HCT116 (cell line): ENCODE data around the gene RPS27A. TPM values are rescaled to one million over a fixed set of nuclear protein-coding genes. Genes with fewer than 3 reads are reported as not detected.

Experiments
- ATAC-seq: fragments of 200-7000 bp; cut with Tn5 transposase; 2 replicates; pipeline ENCODE4 v1.9.1; 2020; ENCODE audit warnings: mild to moderate bottlenecking, moderate library complexity
- BruUV-seq: library from RNA; stranded (reverse); fragments of 400-500 nt; replicated peaks from 2 replicates; lab custom pipeline; 2021; lab: Mats Ljungman, UMichigan
- CTCF ChIA-PET: fragments of 300-600 bp; sonication (Branson Sonifier 250); formaldehyde crosslinking; loops from one replicate; lab custom pipeline; 2021; ENCODE audit warnings: antibody characterized with exemption; lab: Charles Lee
- POLR2A ChIA-PET: fragments of 300-600, 350-600 bp; sonication (Branson Sonifier 250); formaldehyde crosslinking; loops from one replicate; lab custom pipeline; 2021; ENCODE audit warnings: antibody characterized with exemption; lab: Charles Lee
- RAD21 ChIA-PET, 2 experiments: fragments of 300-600 bp; sonication (Branson Sonifier 250); formaldehyde crosslinking; loops; one replicate each; lab custom pipeline; 2023; ENCODE audit warnings: low total read pairs in 2 of 2; ENCODE audit not compliant: uncharacterized antibody in 2 of 2, unreplicated experiment in 2 of 2, low non-redundant PET in 1 of 2; lab: Charles Lee
- DNase-seq: peaks from one replicate; pipeline ENCODE4 v3.0.0-alpha.2; 2010; ENCODE audit warnings: low read depth, low spot score
- H2AFZ ChIP-seq: fragments of 200-600 bp; shearing (Covaris generic), sonication (generic); 2 replicates; pipeline ENCODE4 v1.6.1; 2017; ENCODE audit warnings: low read depth, mixed run types, mixed read lengths, antibody characterized with exemption, low read length; ENCODE audit not compliant: poor library complexity, severe bottlenecking
- H3K27ac ChIP-seq: 2 replicates; pipeline ENCODE4 v1.5.1; 2012; ENCODE audit warnings: low read depth, low read length
- H3K27me3 ChIP-seq: fragments of 200-600 bp; sonication (generic); 2 replicates; pipeline ENCODE4 v1.6.1; 2016; ENCODE audit warnings: mixed run types, low read length, mixed read lengths; ENCODE audit not compliant: insufficient read depth
- H3K36me3 ChIP-seq, 2 experiments: fragments of 200-500 bp in 1 of 2; fragments of 200-600 bp in 1 of 2; sonication (Bioruptor generic) in 1 of 2; sonication (generic) in 1 of 2; 2 replicates each; pipeline versions ENCODE4 v1.5.1 to v1.6.1; 2014 to 2016; ENCODE audit warnings: low read length in 2 of 2, inconsistent platforms in 1 of 2, mixed read lengths in 1 of 2, mixed run types in 1 of 2; ENCODE audit not compliant: insufficient read depth in 2 of 2, control insufficient read depth in 1 of 2
- H3K4me1 ChIP-seq, 2 experiments: fragments of 200-600 bp in 1 of 2; sonication (generic) in 1 of 2; 2 replicates each; pipeline versions ENCODE4 v1.5.1 to v1.6.1; 2012 to 2017; ENCODE audit warnings: low read length in 2 of 2, inconsistent platforms in 1 of 2, mild to moderate bottlenecking in 1 of 2, mixed read lengths in 1 of 2, mixed run types in 1 of 2, moderate library complexity in 1 of 2; ENCODE audit not compliant: insufficient read depth in 2 of 2, control insufficient read depth in 1 of 2
- H3K4me2 ChIP-seq: fragments of 200-600 bp; sonication (generic); 2 replicates; pipeline ENCODE4 v1.6.1; 2017; ENCODE audit warnings: mixed run types, low read length, mixed read lengths
- H3K4me3 ChIP-seq, 2 experiments: fragments of 200-600 bp in 1 of 2; sonication (generic) in 1 of 2; replicated peaks in 1 of 2; 2 replicates each; pipeline ENCODE4 v1.5.1; 2011 to 2016; ENCODE audit warnings: low read length in 2 of 2, control low read depth in 1 of 2, low read depth in 1 of 2, mild to moderate bottlenecking in 1 of 2, mixed read lengths in 1 of 2, mixed run types in 1 of 2
- H3K79me2 ChIP-seq: fragments of 200-600 bp; sonication (generic); 2 replicates; pipeline ENCODE4 v1.6.1; 2017; ENCODE audit warnings: mild to moderate bottlenecking, mixed run types, low read length, moderate library complexity, mixed read lengths; ENCODE audit not compliant: insufficient read depth
- H3K9ac ChIP-seq: fragments of 200-600 bp; sonication (generic); 2 replicates; pipeline ENCODE4 v1.6.1; 2016; ENCODE audit warnings: low read length, mixed read lengths
- H3K9me2 ChIP-seq: fragments of 200-600 bp; sonication (generic), shearing (Covaris generic); 2 replicates; pipeline ENCODE4 v1.6.1; 2017; ENCODE audit warnings: mixed run types, mild to moderate bottlenecking, moderate library complexity; ENCODE audit not compliant: insufficient read depth
- H3K9me3 ChIP-seq, 2 experiments: fragments of 200-500 bp in 1 of 2; fragments of 200-600 bp in 1 of 2; sonication (Bioruptor generic) in 1 of 2; sonication (generic) in 1 of 2; 2 replicates each; pipeline ENCODE4 v1.6.1; 2014 to 2017; ENCODE audit warnings: low read length in 2 of 2, mixed read lengths in 2 of 2, inconsistent platforms in 1 of 2, low read depth in 1 of 2, mild to moderate bottlenecking in 1 of 2, mixed run types in 1 of 2, moderate library complexity in 1 of 2; ENCODE audit not compliant: control insufficient read depth in 1 of 2, insufficient read depth in 1 of 2
- H4K20me1 ChIP-seq: fragments of 200-600 bp; sonication (generic), shearing (Covaris generic); 2 replicates; pipeline ENCODE4 v1.6.1; 2017; ENCODE audit warnings: mixed run types, mild to moderate bottlenecking, moderate library complexity; ENCODE audit not compliant: insufficient read depth
- CBX3 ChIP-seq: IDR thresholded peaks from 2 replicates; pipeline ENCODE4 v1.6.1; 2012; ENCODE audit warnings: low read depth
- CTCF ChIP-seq, 3 experiments: fragments of 200-600 bp in 1 of 3; sonication (generic) in 1 of 3; IDR thresholded peaks in 2 of 3; conservative IDR thresholded peaks in 1 of 3; 2 replicates each; pipeline ENCODE4 v1.5.1; 2012 to 2017; ENCODE audit warnings: low read depth in 2 of 3, low read length in 2 of 3, antibody characterized with exemption in 1 of 3, borderline replicate concordance in 1 of 3, control low read depth in 1 of 3, mild to moderate bottlenecking in 1 of 3, mixed read lengths in 1 of 3, mixed run types in 1 of 3, moderate library complexity in 1 of 3; ENCODE audit not compliant: insufficient read depth in 1 of 3
- EGR1 ChIP-seq: IDR thresholded peaks from 2 replicates; pipeline ENCODE4 v1.6.1; 2012; ENCODE audit warnings: low read depth
- ELF1 ChIP-seq: IDR thresholded peaks from 2 replicates; pipeline ENCODE4 v1.6.1; 2012; ENCODE audit warnings: low read depth, borderline replicate concordance
- EZH2 ChIP-seq: fragments of 200-600 bp; sonication (generic); IDR thresholded peaks from 2 replicates; pipeline ENCODE4 v1.6.1; 2017; ENCODE audit warnings: antibody characterized with exemption, mixed run types
- EZH2phosphoT487 ChIP-seq: fragments of 200-600 bp; IDR thresholded peaks from 2 replicates; pipeline ENCODE4 v1.6.1; 2018; ENCODE audit warnings: antibody characterized with exemption, borderline replicate concordance
- FOSL1 ChIP-seq: IDR thresholded peaks from 2 replicates; pipeline ENCODE4 v1.6.1; 2012; ENCODE audit warnings: low read depth
- MAX ChIP-seq: IDR thresholded peaks from 2 replicates; pipeline ENCODE4 v1.6.1; 2012
- POLR2A ChIP-seq: IDR thresholded peaks from 2 replicates; pipeline ENCODE4 v1.7.0; 2011; ENCODE audit warnings: borderline replicate concordance; ENCODE audit not compliant: insufficient read depth, insufficient read length; ENCODE audit errors: extremely low read depth
- POLR2AphosphoS5 ChIP-seq: IDR thresholded peaks from 2 replicates; pipeline ENCODE4 v1.6.1; 2011; ENCODE audit warnings: mild to moderate bottlenecking, low read depth, low read length, moderate library complexity
- SRF ChIP-seq: IDR thresholded peaks from 2 replicates; pipeline ENCODE4 v1.6.1; 2012; ENCODE audit warnings: low read depth
- TCF7L2 ChIP-seq: IDR thresholded peaks from 2 replicates; pipeline ENCODE4 v1.7.0; 2011; ENCODE audit warnings: borderline replicate concordance, inconsistent platforms; ENCODE audit not compliant: insufficient read depth, insufficient read length; ENCODE audit errors: extremely low read depth
- intact Hi-C: fragments of 100-400 bp; cut with micrococcal nuclease; formaldehyde crosslinking; loops from 2 replicates; pipeline ENCODE4 v1.10.0; 2022
- total RNA-seq: library from RNA; stranded (reverse); gene quantifications from one replicate; pipeline ENCODE4 v1.2.1, GENCODE V29; 2021; ENCODE audit not compliant: unreplicated experiment
- TF ChIP-seq, protein P1 (sequence below): IDR thresholded peaks from 2 replicates; pipeline ENCODE4 v1.6.1; 2012

The RPS27A gene
- total RNA-seq, 1 experiment from 2014 or later = 1,291 TPM

DNA sequence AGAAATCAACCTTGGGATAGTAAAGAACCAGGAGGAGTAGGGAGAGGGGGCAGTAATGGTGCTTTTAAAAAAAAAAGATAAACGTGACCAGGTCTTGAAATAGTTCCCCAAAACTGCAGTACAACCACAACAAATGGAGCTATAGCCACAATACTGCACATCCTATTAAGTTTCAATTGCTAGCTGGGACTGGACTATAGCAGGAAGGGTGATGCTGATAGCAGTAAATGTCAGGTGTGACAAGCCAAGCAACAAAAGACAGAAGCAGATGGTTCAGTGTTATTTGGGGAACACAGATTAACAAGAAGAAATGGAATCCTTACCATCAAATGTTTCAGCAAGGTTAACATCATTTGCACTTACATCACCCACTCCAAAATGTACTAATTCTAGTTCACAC is 10.1 kb downstream of the RPS27A start:
- no peaks in the 10 kb centered on the region for H3K9me2 ChIP-seq
- no peak for TF ChIP-seq CTCF (IDR thresholded peaks at IDR 0.05 in 2 of 3, conservative IDR thresholded peaks at IDR 0.05 in 1 of 3; ENCODE audit: borderline replicate concordance in 1 of 3, insufficient read depth in 1 of 3, low read depth in 2 of 3, low read length in 2 of 3)
- TF ChIP-seq, protein P1, sequence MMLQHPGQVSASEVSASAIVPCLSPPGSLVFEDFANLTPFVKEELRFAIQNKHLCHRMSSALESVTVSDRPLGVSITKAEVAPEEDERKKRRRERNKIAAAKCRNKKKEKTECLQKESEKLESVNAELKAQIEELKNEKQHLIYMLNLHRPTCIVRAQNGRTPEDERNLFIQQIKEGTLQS = no peak
- TF ChIP-seq ELF1 = no peak
- no peak for TF ChIP-seq POLR2AphosphoS5
- TF ChIP-seq MAX = no peak
- TF ChIP-seq SRF = no peak
- TF ChIP-seq EZH2phosphoT487 = no peak
- TF ChIP-seq CBX3 = no peak
- no peak for TF ChIP-seq TCF7L2
- no peak for TF ChIP-seq POLR2A
- no peak for TF ChIP-seq FOSL1
- no peak for TF ChIP-seq EZH2
- no peak for TF ChIP-seq EGR1
- RAD21 ChIA-PET = no interaction called here
- no peak overlapping the region for H3K27ac ChIP-seq
- BruUV-seq = no TSS peak
- no peaks in the 10 kb centered on the region for H3K9me3 ChIP-seq
- H3K79me2 ChIP-seq = no peaks in the 10 kb centered on the region
- H3K4me2 ChIP-seq = no peak overlapping the region
- no peak for ATAC-seq
- CTCF ChIA-PET = no interaction called here
- H3K27me3 ChIP-seq = no peaks in the 10 kb centered on the region
- H4K20me1 ChIP-seq = 0 out of 2 replicates have a peak, but pooled peaks cover 3% of the 10 kb centered on the region
- POLR2A ChIA-PET = no interaction called here
- no peaks in the 10 kb centered on the region for H3K4me1 ChIP-seq
- no peak overlapping the region for H3K9ac ChIP-seq
- peaks cover 28 to 29% of the 10 kb centered on the region in 2 experiments for H3K36me3 ChIP-seq
- DNase-seq = no peak
- H3K4me3 ChIP-seq = no peak overlapping the region
- intact Hi-C loops = no loop called here
- H2AFZ ChIP-seq = no peak overlapping the region
